Measurements from ENCODE around the gene CPT2. TPM values are rescaled to one million over a fixed set of nuclear protein-coding genes. Genes with fewer than 3 reads are reported as not detected.

Gene CPT2
- total and polyA plus RNA-seq, 9 of the 15 experiments (the other 6 are each of a cell fraction or from before 2014, with no cell fraction given) = 7.6 to 25.1 (median 16.8) TPM

DNA sequence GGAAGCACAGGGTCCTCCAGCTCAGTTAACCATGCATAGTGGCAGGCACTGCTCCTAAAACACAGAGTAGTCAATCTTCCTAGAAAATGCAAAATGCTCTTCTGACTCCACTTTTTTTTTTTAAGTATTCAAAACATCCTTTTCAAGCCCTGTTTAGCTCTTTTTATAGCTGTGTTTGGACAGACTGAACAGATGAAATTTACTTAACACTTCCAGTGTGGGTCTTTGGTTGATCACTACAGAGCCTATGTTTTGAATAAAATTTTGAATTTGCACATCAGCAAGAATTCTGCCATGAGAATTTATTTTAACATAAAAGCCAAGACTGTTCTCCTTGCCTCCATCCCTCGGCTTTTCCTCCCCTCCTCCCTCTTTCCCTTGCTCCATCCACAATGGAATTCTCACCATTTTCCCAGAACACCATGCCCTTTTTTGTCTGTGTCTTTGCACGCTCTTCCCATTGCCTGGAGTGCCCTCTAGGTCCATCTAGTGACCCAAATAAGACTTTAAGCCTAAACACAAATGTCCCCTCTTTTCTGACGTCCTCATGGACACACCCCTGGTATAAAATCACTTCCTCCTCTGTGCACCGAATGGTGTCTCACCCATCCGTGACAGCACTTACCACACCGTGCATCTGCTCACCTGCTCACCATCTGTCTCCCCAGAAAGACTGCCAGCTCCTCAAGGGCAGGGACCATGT lies 24.0 kb upstream of the CPT2 start (continued):
- TF ChIP-seq, protein P1, sequence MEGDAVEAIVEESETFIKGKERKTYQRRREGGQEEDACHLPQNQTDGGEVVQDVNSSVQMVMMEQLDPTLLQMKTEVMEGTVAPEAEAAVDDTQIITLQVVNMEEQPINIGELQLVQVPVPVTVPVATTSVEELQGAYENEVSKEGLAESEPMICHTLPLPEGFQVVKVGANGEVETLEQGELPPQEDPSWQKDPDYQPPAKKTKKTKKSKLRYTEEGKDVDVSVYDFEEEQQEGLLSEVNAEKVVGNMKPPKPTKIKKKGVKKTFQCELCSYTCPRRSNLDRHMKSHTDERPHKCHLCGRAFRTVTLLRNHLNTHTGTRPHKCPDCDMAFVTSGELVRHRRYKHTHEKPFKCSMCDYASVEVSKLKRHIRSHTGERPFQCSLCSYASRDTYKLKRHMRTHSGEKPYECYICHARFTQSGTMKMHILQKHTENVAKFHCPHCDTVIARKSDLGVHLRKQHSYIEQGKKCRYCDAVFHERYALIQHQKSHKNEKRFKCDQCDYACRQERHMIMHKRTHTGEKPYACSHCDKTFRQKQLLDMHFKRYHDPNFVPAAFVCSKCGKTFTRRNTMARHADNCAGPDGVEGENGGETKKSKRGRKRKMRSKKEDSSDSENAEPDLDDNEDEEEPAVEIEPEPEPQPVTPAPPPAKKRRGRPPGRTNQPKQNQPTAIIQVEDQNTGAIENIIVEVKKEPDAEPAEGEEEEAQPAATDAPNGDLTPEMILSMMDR (IDR thresholded peaks at IDR 0.05 in 2 of 3, conservative IDR thresholded peaks at IDR 0.05 in 1 of 3; ENCODE audit: insufficient read depth in 2 of 3, low read depth in 1 of 3, low read length in 3 of 3) = peak; percentile 20 to 59 (median 54); a peak in 4 of 6 replicates
- TF ChIP-seq CEBPG (CRISPR knock-in tag; IDR thresholded peaks at IDR 0.05) (no peak), CEBPG (tag; conservative IDR thresholded peaks at IDR 0.05 in 1 of 2, IDR thresholded peaks at IDR 0.05 in 1 of 2) (no peak), CSDE1 (IDR thresholded peaks at IDR 0.05) (no peak), ZNF124 (CRISPR knock-in tag; IDR thresholded peaks at IDR 0.05) (no peak), HDAC1 (IDR thresholded peaks at IDR 0.05) (no peak), ETV5 (CRISPR knock-in tag; IDR thresholded peaks at IDR 0.05; ENCODE audit: low read depth) (no peak), ZNF324 (CRISPR knock-in tag; IDR thresholded peaks at IDR 0.05) (no peak), SRSF9 (IDR thresholded peaks at IDR 0.05; ENCODE audit: borderline replicate concordance, low read depth, low read length) (no peak), ZNF707 (CRISPR knock-in tag; conservative IDR thresholded peaks at IDR 0.05) (no peak), PTBP1 (IDR thresholded peaks at IDR 0.05; ENCODE audit: low read depth, low read length) (no peak), U2AF1 (optimal IDR thresholded peaks at IDR 0.05; ENCODE audit: low read depth, low read length) (no peak), SREBF2 (CRISPR knock-in tag; IDR thresholded peaks at IDR 0.05) (no peak), ZNF212 (CRISPR knock-in tag; IDR thresholded peaks at IDR 0.05) (no peak), ARID2 (IDR thresholded peaks at IDR 0.05) (no peak), ELF1 (tag; IDR thresholded peaks at IDR 0.05) (peak; percentile 39; the same call in 1 of the 2 replicates), LARP7 (IDR thresholded peaks at IDR 0.05) (no peak)
- TF ChIP-seq, protein P2, sequence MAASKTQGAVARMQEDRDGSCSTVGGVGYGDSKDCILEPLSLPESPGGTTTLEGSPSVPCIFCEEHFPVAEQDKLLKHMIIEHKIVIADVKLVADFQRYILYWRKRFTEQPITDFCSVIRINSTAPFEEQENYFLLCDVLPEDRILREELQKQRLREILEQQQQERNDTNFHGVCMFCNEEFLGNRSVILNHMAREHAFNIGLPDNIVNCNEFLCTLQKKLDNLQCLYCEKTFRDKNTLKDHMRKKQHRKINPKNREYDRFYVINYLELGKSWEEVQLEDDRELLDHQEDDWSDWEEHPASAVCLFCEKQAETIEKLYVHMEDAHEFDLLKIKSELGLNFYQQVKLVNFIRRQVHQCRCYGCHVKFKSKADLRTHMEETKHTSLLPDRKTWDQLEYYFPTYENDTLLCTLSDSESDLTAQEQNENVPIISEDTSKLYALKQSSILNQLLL (CRISPR knock-in tag; IDR thresholded peaks at IDR 0.05; ENCODE audit: borderline replicate concordance) = no peak
- TF ChIP-seq, protein P3, sequence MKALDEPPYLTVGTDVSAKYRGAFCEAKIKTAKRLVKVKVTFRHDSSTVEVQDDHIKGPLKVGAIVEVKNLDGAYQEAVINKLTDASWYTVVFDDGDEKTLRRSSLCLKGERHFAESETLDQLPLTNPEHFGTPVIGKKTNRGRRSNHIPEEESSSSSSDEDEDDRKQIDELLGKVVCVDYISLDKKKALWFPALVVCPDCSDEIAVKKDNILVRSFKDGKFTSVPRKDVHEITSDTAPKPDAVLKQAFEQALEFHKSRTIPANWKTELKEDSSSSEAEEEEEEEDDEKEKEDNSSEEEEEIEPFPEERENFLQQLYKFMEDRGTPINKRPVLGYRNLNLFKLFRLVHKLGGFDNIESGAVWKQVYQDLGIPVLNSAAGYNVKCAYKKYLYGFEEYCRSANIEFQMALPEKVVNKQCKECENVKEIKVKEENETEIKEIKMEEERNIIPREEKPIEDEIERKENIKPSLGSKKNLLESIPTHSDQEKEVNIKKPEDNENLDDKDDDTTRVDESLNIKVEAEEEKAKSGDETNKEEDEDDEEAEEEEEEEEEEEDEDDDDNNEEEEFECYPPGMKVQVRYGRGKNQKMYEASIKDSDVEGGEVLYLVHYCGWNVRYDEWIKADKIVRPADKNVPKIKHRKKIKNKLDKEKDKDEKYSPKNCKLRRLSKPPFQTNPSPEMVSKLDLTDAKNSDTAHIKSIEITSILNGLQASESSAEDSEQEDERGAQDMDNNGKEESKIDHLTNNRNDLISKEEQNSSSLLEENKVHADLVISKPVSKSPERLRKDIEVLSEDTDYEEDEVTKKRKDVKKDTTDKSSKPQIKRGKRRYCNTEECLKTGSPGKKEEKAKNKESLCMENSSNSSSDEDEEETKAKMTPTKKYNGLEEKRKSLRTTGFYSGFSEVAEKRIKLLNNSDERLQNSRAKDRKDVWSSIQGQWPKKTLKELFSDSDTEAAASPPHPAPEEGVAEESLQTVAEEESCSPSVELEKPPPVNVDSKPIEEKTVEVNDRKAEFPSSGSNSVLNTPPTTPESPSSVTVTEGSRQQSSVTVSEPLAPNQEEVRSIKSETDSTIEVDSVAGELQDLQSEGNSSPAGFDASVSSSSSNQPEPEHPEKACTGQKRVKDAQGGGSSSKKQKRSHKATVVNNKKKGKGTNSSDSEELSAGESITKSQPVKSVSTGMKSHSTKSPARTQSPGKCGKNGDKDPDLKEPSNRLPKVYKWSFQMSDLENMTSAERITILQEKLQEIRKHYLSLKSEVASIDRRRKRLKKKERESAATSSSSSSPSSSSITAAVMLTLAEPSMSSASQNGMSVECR (CRISPR knock-in tag; IDR thresholded peaks at IDR 0.05) = no peak
- TF ChIP-seq, protein P4, sequence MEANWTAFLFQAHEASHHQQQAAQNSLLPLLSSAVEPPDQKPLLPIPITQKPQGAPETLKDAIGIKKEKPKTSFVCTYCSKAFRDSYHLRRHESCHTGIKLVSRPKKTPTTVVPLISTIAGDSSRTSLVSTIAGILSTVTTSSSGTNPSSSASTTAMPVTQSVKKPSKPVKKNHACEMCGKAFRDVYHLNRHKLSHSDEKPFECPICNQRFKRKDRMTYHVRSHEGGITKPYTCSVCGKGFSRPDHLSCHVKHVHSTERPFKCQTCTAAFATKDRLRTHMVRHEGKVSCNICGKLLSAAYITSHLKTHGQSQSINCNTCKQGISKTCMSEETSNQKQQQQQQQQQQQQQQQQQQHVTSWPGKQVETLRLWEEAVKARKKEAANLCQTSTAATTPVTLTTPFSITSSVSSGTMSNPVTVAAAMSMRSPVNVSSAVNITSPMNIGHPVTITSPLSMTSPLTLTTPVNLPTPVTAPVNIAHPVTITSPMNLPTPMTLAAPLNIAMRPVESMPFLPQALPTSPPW (CRISPR knock-in tag; IDR thresholded peaks at IDR 0.05) = no peak
